T-helper 2 cell treated with Interferon-gamma antibody and Interleukin-4, amounts not matched to agents 100 ng/mL and 5 ng/mL, for 36 hours (primary cell): ENCODE data around the gene HOXB9. TPM values are rescaled to one million over a fixed set of nuclear protein-coding genes. Genes with fewer than 3 reads are reported as not detected.

Experiments
- intact Hi-C: fragments of 100-400 bp; cut with micrococcal nuclease; formaldehyde crosslinking; loops from one replicate; pipeline ENCODE4 v1.15.1; 2023
- total RNA-seq: library from RNA; stranded (reverse); gene quantifications from 2 replicates; pipeline ENCODE4 v1.2.3, GENCODE V29; 2022

HOXB9 gene
- total RNA-seq, 1 donor from 2014 or later: 0.09 TPM

- intact Hi-C loops: loop anchor here (2.0 to 10.0 kb wide), 4 partner anchors 16 to 382 kb away; partner anchors contain the start of genes HOXB13 and IGF2BP1
These were observed 13.1 kb downstream of the HOXB9 start for GRCh38 chr17:48612854-48613691.

GRCh38 chr17:48612456-48612853 is 13.7 kb downstream of the HOXB9 start:
- intact Hi-C loops: loop anchor here (2.0 to 10.0 kb wide), 4 partner anchors 16 to 382 kb away; partner anchors contain the start of genes HOXB13 and IGF2BP1

DNA sequence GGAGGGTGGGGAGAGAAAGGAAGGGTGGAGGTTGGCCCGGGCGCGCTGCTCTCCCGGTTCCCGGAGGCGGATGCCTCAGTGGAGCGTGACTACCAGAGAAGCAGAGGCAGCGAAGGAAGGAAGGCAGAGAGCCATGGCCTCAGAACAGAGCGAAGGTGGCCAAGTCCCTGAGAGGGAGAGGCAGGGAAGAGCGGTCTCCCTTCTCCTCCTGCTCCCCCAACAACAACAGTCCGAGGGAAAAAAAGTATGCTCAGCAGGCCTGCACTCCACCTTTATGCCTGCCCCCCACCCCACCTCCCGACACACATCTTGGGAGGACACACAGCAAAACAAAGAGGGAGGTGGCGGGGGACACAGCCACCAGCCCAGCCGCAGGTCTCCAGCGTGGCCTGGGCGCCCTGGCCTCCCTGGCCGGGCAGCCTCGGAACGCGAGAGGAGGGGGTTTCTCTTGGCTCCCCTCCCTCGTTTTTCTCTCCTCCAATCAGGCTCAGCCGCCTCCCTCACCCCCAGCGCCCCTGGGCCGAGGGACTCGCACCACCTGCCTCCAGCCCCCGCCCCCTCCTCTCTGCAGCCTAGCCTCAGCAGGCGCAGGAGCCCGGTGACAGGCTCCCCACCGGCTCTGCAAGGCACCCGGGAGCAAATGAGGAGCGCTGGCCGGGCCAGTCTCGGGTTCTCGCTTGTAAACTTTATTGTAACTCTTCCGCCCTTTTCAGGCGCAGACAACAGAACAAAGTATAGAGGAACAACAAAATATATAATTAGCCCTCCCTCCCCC is 14.3 kb downstream of the HOXB9 start:
- intact Hi-C loops: loop anchor here (2.0 to 10.0 kb wide), 4 partner anchors 15 to 383 kb away; partner anchors contain the start of genes HOXB13 and IGF2BP1

DNA sequence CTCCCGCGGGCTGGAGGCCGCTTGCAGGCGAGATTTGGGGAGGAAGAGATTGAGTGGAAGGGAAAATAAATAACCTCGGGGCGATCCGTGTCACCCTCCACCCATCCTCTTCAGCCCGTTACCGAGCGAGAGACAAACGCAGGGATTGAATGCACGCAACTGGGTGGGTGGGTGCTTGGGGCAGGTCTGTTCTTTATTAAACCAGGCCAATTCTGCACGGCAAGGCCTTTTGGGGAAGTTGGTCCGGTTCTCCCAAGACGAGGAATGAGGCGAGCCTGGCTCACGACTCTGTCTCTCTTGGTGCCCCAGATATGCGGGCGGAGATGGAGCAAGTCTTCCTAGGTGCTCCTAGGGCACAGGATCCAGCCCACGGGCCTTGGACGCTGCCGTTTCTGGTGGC is 14.9 kb downstream of the HOXB9 start:
- intact Hi-C loops: loop anchor here (5.0 to 10.0 kb wide), 2 partner anchors 116 to 384 kb away; partner anchors contain the start of genes HOXB13 and IGF2BP1

DNA sequence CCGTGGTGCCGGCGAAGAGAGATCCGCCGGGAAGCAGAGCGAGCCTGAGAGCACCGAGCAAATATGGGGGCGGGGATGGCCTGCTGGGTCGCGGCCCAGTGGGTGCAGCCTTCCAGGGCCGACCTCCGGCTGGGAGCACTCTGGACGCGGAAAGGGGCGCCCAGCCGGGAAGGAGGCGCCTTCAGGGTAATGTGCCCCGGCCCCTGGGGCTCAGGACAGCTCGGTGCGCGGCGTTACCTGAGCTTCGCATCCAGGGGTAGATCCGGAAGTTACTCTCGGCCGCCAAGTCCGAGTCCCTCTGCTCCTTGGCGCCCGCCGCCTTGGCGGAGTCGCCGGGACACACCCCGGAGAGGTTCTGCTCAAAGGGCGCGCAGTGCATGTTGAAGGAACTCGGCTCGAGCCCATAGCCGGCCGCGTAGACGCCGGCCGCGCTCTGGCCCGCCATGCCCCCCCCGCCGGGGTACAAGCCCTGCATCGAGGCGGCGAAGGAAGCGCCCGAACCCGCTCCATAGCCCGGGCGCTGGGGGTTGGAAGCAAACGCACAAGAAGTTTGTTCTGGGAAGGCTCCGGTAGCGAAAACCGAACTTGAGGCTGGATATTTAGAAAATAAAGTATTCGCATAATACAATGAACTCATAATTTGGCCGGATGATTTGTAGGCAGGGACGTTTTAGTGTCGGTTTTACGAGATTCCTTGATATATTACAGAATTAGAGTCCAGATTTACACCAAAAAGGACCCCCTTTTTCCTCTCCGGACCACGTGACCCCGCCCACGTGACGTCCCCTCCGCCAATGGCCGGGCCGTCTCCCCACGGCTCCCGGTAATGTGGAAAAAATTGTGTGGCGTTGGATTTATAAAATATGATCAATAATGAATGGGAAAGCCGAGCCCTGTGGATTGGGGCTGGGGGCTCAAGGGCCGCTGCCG is 15.6 kb downstream of the HOXB9 start, which contains the start of gene HOXB7:
Gene HOXB7 (minus strand): TSS at position 736 of the 930 bp plus-strand sequence. CDS start 99 bp downstream, at position 637.
- intact Hi-C loops: loop anchor here (5.0 to 10.0 kb wide), 2 partner anchors 117 to 384 kb away; partner anchors contain the start of genes HOXB13 and IGF2BP1

- intact Hi-C loops: loop anchor here (5.0 to 10.0 kb wide), 2 partner anchors 117 to 385 kb away; partner anchors contain the start of genes HOXB13 and IGF2BP1
These were observed 16.3 kb downstream of the HOXB9 start for GRCh38 chr17:48609759-48610281.

- intact Hi-C loops: no loop called here
These were observed 17.1 kb downstream of the HOXB9 start for GRCh38 chr17:48609033-48609432.

DNA sequence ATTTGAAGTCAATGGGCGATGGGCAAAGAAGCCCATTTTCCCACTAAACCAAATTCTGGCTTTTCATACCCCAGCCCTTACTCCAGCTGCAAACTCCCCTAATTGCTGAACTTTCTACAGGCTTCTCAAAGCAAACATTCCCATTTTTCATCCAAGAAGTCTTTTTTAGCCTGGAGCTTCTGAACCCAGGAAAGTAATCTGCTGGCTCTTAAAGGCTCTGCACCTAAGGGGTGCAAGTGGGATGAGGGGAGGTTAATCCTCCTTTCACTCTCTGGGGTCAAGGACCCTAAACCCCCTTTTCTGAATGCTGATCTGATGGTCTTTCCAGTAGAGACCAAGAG is 17.7 kb downstream of the HOXB9 start:
- intact Hi-C loops: no loop called here

GRCh38 chr17:48606892-48607614 is 19.1 kb downstream of the HOXB9 start:
- intact Hi-C loops: no loop called here

DNA sequence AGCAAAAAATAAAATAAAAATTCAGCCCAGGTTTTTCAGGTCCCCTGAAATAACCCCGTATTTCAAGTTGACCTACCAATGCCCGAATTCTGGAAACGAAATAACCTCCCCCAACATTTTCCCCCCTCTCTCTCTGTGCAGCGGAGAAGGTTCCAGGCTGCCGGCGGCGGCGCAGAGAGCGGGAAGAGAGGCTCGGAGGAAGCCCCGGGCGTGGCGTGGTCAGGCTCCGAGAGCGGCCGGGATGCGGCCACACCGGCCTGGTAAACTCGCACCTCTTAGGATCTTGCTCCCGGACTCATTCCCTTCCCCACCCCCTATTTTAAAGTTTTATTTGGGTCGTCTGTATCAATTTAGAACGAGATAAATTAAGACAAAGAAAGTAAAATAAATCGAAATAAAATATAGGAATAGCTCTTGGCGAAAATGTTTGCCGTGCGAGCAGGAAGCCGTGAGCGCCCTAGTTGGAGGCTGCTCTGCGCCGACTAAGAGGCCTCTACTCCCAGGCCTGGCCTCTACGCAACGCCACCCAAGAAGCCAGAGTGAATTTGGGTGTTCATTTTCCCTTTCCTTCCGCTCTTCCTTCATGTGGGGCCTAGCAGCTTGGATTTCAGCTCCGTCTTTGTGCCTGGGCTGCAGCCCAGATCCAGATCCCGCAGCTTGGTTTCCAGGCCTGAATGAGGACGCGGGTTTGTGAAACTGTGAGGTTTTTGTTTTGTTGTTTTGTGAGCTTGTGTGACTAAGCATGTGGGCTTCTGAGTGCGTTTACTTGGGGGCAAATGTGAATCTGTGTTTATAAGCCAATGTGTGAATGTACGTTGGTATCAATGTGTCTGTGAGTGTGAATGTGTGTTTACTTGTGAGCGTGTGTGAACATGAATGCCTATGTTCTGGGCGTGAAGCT is 19.9 kb downstream of the HOXB9 start:
- intact Hi-C loops: no loop called here

DNA sequence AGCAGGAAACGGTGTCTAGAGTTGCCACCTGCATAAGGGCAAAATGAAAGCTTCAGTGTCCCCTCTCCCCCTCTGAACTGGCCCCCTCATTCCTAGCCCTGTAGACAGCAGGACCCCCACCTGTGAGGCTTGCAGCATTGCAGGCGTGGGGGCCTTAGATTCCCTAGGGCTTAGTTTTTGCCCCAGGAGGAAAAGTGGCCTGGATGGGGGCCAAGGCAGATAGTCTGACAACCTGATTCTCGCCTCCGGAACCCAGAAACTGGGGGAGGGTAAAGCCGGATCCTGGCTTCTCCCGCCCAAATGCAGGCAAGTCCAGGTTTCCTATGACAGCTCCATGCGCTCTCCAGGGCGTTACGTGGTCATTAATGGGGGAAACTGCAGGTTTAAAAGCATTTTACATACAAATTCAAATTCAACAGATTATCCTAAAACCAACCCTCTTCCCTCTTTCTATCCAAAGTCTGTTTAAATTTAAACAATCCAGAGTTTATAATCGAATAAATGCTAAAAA is 20.7 kb downstream of the HOXB9 start:
- intact Hi-C loops: no loop called here

DNA sequence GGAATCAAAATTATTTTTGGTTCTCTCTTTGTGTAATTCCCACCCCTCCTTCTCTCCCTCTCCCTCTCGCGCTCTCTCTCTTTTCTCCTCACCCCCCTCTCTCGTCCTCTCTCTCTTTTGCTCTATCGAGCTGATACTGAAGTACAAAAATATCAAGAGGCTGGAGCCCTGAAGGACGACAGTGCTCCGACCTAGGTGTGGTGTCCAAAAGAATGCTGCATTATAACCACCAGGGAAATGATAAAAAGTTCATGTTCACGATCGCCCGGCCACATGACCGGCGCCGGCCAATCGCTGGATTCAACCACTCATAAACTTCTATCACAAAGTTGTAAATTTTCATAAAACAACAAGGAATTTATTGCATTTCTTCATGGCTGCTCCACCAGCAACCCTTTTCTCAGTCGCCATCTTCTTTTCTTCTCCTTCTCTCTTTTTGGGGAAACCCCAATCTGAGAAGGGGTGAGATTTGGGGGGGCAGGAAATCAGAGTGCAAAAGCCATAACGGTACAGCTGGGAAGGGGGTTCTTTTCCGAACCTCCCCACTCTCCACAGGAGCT is 21.3 kb downstream of the HOXB9 start, which contains the start of gene HOXB6:
Gene HOXB6 (minus strand): TSS at position 217 of the 560 bp plus-strand sequence. CDS start 6,836 bp downstream, outside the sequence.
- intact Hi-C loops: no loop called here

DNA sequence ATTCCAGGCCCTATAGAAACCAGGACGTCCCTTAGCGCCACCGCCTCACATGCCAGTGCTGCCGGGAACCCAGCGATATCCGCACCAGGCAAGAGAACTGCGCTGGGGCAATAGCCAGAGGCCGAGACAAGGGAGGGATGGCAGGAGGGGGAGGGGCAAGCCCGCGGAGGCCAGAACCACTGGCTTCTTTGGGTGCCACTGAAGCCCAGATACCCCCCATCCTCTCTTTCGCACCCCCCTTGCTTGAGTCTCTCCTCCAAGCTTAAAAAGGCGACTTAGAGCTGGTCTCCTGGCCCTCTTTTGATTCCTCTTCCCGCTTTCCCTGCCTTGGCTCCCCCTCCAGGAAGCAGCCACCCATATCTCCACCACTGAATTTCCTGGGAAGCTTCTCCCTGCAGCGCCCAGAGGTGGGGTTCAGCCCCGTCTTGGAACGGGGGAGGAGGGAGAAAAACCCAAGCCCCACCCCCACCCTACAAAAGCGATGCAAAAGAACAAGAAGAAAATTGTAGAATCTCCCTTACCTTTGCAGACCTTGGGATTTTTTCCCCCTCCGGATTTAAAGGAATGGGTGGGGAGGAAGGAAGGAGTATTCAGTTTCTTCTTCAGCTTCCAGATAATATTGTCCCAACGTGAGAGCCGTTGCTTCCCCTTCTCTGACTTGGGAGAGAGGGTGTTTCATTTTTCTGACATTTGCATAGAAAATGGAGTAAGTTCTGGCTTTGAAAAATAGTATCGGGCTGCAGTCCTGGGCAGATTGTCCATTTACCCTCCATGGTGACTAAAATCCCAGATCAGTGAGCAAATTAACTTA is 22.0 kb downstream of the HOXB9 start:
- intact Hi-C loops: no loop called here

- intact Hi-C loops: no loop called here
These were observed 24.4 kb downstream of the HOXB9 start for GRCh38 chr17:48601539-48602425.

GRCh38 chr17:48601207-48601538 is 25.0 kb downstream of the HOXB9 start:
- intact Hi-C loops: no loop called here
